HepG2 (cell line): ENCODE results near the gene RASSF7. TPM values are rescaled to one million over a fixed set of nuclear protein-coding genes. Genes with fewer than 3 reads are reported as not detected.

ENCODE experiments used
- ATRX ChIP-seq: sonication (generic); formaldehyde crosslinking; IDR thresholded peaks from 2 replicates; pipeline ENCODE4 v1.4.0; 2020; ENCODE audit warnings: missing genetic modification reagents, borderline replicate concordance
- CBX5 ChIP-seq: sonication (generic); formaldehyde crosslinking; IDR thresholded peaks from 2 replicates; pipeline ENCODE4 v1.4.0; 2020; ENCODE audit warnings: missing genetic modification reagents, borderline replicate concordance
- CENPX ChIP-seq: sonication (generic); formaldehyde crosslinking; IDR thresholded peaks from 2 replicates; pipeline ENCODE4 v1.9.0; 2021; ENCODE audit warnings: mild to moderate bottlenecking, missing genetic modification reagents, moderate library complexity
- DDIT3 ChIP-seq: sonication (generic); formaldehyde crosslinking; IDR thresholded peaks from 2 replicates; pipeline ENCODE4 v1.4.0; 2020; ENCODE audit warnings: mild to moderate bottlenecking, missing genetic modification reagents
- FOXC1 ChIP-seq: sonication (generic); formaldehyde crosslinking; IDR thresholded peaks from 2 replicates; pipeline ENCODE4 v1.8.0; 2022; ENCODE audit warnings: mild to moderate bottlenecking, missing genetic modification reagents, borderline replicate concordance
- GTF2F1 ChIP-seq: fragments of 150-350 bp; IDR thresholded peaks from 2 replicates; pipeline ENCODE4 v1.6.1; 2014; ENCODE audit warnings: low read length
- HDAC6 ChIP-seq: fragments of 200-600 bp; sonication (generic); IDR thresholded peaks from 2 replicates; pipeline ENCODE4 v1.7.0; 2017; ENCODE audit warnings: mild to moderate bottlenecking, antibody characterized with exemption, low read length, low read depth
- MLXIP ChIP-seq: sonication (generic); formaldehyde crosslinking; IDR thresholded peaks from 2 replicates; pipeline ENCODE4 v1.9.0; 2021; ENCODE audit warnings: missing genetic modification reagents, borderline replicate concordance
- RXRA ChIP-seq: sonication (generic); formaldehyde crosslinking; IDR thresholded peaks from 2 replicates; pipeline ENCODE4 v1.5.1; 2020; ENCODE audit warnings: missing genetic modification reagents
- SAP130 ChIP-seq: IDR thresholded peaks from 2 replicates; pipeline ENCODE4 v1.6.1; 2016; ENCODE audit warnings: low read depth
- SMAD1 ChIP-seq: sonication (generic); formaldehyde crosslinking; IDR thresholded peaks from 2 replicates; pipeline ENCODE4 v1.4.0; 2020; ENCODE audit warnings: missing genetic modification reagents, low read depth, mild to moderate bottlenecking, borderline replicate concordance
- SNAI1 ChIP-seq: sonication (generic); formaldehyde crosslinking; IDR thresholded peaks from 2 replicates; pipeline ENCODE4 v1.5.0; 2020; ENCODE audit warnings: mild to moderate bottlenecking, missing genetic modification reagents, borderline replicate concordance
- SPEN ChIP-seq: sonication (generic); formaldehyde crosslinking; IDR thresholded peaks from 2 replicates; pipeline ENCODE4 v1.5.1; 2020; ENCODE audit warnings: low read depth, mild to moderate bottlenecking, missing genetic modification reagents
- TFAP4 ChIP-seq: sonication (generic); IDR thresholded peaks from 2 replicates; pipeline ENCODE4 v1.6.1; 2016; ENCODE audit warnings: low read depth, borderline replicate concordance
- ZBTB14 ChIP-seq: sonication (generic); formaldehyde crosslinking; IDR thresholded peaks from 2 replicates; pipeline ENCODE4 v1.4.0; 2020; ENCODE audit warnings: missing genetic modification reagents
- ZKSCAN5 ChIP-seq: sonication (generic); formaldehyde crosslinking; IDR thresholded peaks from 2 replicates; pipeline ENCODE4 v1.5.1; 2020; ENCODE audit warnings: mild to moderate bottlenecking, missing genetic modification reagents
- ZKSCAN8 ChIP-seq: IDR thresholded peaks from 2 replicates; pipeline ENCODE4 v1.6.1; 2016; ENCODE audit warnings: borderline replicate concordance, missing genetic modification reagents, missing compliant biosample characterization
- ZMYM3 ChIP-seq: sonication (generic); formaldehyde crosslinking; IDR thresholded peaks from 2 replicates; pipeline ENCODE4 v1.5.1; 2020; ENCODE audit warnings: mild to moderate bottlenecking, missing genetic modification reagents
- ZNF354B ChIP-seq: sonication (generic); formaldehyde crosslinking; IDR thresholded peaks from 2 replicates; pipeline ENCODE4 v1.8.0; 2022; ENCODE audit warnings: mild to moderate bottlenecking, missing genetic modification reagents
- ZNF629 ChIP-seq: sonication (generic); formaldehyde crosslinking; conservative IDR thresholded peaks from 2 replicates; pipeline ENCODE4 v1.5.0; 2020; ENCODE audit warnings: missing genetic modification reagents
- ZNF737 ChIP-seq: sonication (generic); formaldehyde crosslinking; IDR thresholded peaks from 2 replicates; pipeline ENCODE4 v1.5.0; 2020; ENCODE audit warnings: missing genetic modification reagents, mild to moderate bottlenecking, borderline replicate concordance
- ZNF75D ChIP-seq: sonication (generic); formaldehyde crosslinking; IDR thresholded peaks from 2 replicates; pipeline ENCODE4 v1.8.1; 2023; ENCODE audit warnings: missing genetic modification reagents, mild to moderate bottlenecking, borderline replicate concordance
- ZNF841 ChIP-seq: sonication (generic); formaldehyde crosslinking; IDR thresholded peaks from 2 replicates; pipeline ENCODE4 v1.8.1; 2023; ENCODE audit warnings: missing genetic modification reagents, borderline replicate concordance
- ZSCAN20 ChIP-seq: sonication (generic); formaldehyde crosslinking; IDR thresholded peaks from 2 replicates; pipeline ENCODE4 v1.4.0; 2020; ENCODE audit warnings: missing genetic modification reagents, mild to moderate bottlenecking, borderline replicate concordance
- ZSCAN21 ChIP-seq: sonication (generic); formaldehyde crosslinking; IDR thresholded peaks from 2 replicates; pipeline ENCODE4 v1.8.0; 2022; ENCODE audit warnings: mild to moderate bottlenecking, missing genetic modification reagents, moderate library complexity, borderline replicate concordance
- polyA plus RNA-seq, 8 experiments: library from polyadenylated mRNA; depleted of rRNA in 3 of 8; stranded (reverse) in 7 of 8; unstranded in 1 of 8; fragments of >200 nt; fragmentation: Illumina TruSeq in 4 of 8; extraction: Trizol in 4 of 8; gene quantifications; 2 replicates each; pipeline versions ENCODE4 v1.2.1 to v1.2.3, GENCODE V29; 2011 to 2016; ENCODE audit warnings: low read depth in 4 of 8, missing spikeins in 1 of 8, mixed read lengths in 1 of 8; ENCODE audit not compliant: insufficient read depth in 1 of 8
- total RNA-seq, 5 experiments: library from RNA; depleted of rRNA; stranded (reverse); fragments of >200 nt; fragmentation: Illumina TruSeq; extraction: Trizol; gene quantifications; 2 replicates each; pipeline ENCODE4 v1.2.3, GENCODE V29; 2016; ENCODE audit warnings: low read depth in 1 of 5

RASSF7 gene
- total and polyA plus RNA-seq, 2 of the 13 experiments (the other 11 are each of a cell fraction or from before 2014, with no cell fraction given) = 20.2 to 28.6 TPM

- TF ChIP-seq SNAI1 (CRISPR knock-in tag) (no peak), RXRA (peak; percentile 63), ZMYM3 (no peak), HDAC6 (no peak), MLXIP (CRISPR knock-in tag) (no peak), ZKSCAN8 (peak; percentile 52; the same call in 1 of the 2 replicates), SPEN (CRISPR knock-in tag) (peak; percentile 54; the same call in 1 of the 2 replicates), GTF2F1 (no peak), ZSCAN21 (CRISPR knock-in tag) (no peak), ZSCAN20 (CRISPR knock-in tag) (no peak), SAP130 (CRISPR knock-in tag) (peak; percentile 92), SMAD1 (CRISPR knock-in tag) (no peak), ZNF354B (CRISPR knock-in tag) (no peak), ZNF841 (CRISPR knock-in tag) (no peak), ZNF75D (CRISPR knock-in tag) (no peak), ZKSCAN5 (CRISPR knock-in tag) (no peak), CENPX (no peak), ZNF737 (CRISPR knock-in tag) (no peak), ZBTB14 (peak; percentile 4; the same call in 1 of the 2 replicates), FOXC1 (CRISPR knock-in tag) (no peak), TFAP4 (peak; percentile 68; the same call in 1 of the 2 replicates), DDIT3 (CRISPR knock-in tag) (no peak), CBX5 (CRISPR knock-in tag) (no peak), ZNF629 (CRISPR knock-in tag) (no peak), ATRX (no peak)
Observed at GRCh38 chr11:561148-562003, 606 bp downstream of the RASSF7 start (continued).
